Ishikawa (cell line): ENCODE results near the gene ING3.

Source experiments
- EGR1 ChIP-seq: IDR thresholded peaks from 2 replicates; pipeline ENCODE4 v1.6.1; 2012
- EP300 ChIP-seq: IDR thresholded peaks from 2 replicates; pipeline ENCODE4 v1.6.1; 2012; ENCODE audit warnings: borderline replicate concordance
- RAD21 ChIP-seq: IDR thresholded peaks from 2 replicates; pipeline ENCODE4 v1.6.1; 2012; ENCODE audit warnings: low read depth
- TAF1 ChIP-seq: IDR thresholded peaks from 2 replicates; pipeline ENCODE4 v1.6.1; 2012; ENCODE audit warnings: low read depth, mild to moderate bottlenecking
- YY1 ChIP-seq: IDR thresholded peaks from 2 replicates; pipeline ENCODE4 v1.6.1; 2012; ENCODE audit warnings: low read depth

- no peak for TF ChIP-seq EP300
- no peak for TF ChIP-seq YY1
- TF ChIP-seq RAD21 = no peak
- no peak for TF ChIP-seq EGR1
- TF ChIP-seq TAF1 = no peak
Measured at GRCh38 chr7:121019018-121019417, 68.4 kb downstream of the ING3 start.
